Fibroblast of lung (primary cell): ENCODE results near the gene AMOTL1.

Experiments
- EZH2 ChIP-seq: IDR thresholded peaks from 2 replicates; pipeline ENCODE4 v1.5.1; 2012; ENCODE audit warnings: low read length, control low read depth, mild to moderate bottlenecking; ENCODE audit errors: missing control alignments
- TF ChIP-seq, protein P1 (sequence below), 2 donors: IDR thresholded peaks in 1 of 2; conservative IDR thresholded peaks in 1 of 2; 1 replicate in 1 of 2; 2 replicates in 1 of 2; pipeline ENCODE4 v1.5.1; 2011 to 2012; ENCODE audit warnings: low read length in 2 of 2, control low read depth in 1 of 2, inconsistent platforms in 1 of 2, low read depth in 1 of 2, mild to moderate bottlenecking in 1 of 2

DNA sequence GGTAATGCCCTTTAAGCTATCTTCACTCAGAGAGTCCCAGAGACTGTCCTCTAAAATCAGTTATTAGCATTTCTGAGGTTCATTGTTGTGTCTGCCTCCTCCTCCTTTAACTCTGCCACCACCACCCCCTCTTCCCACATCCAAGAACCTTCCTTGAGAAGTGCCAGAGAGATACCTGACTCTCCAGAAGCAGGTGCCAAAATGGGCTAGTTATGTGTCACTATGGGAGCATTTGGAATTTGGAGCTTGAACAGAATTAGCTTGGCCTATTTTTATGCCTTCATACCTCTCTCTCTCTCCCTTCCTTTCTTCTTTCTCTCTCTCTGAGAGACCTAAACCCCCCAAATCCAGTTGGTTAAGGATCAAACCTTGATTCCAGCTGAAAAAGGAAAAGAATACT lies 75.9 kb downstream of the AMOTL1 start:
- TF ChIP-seq, protein P1, sequence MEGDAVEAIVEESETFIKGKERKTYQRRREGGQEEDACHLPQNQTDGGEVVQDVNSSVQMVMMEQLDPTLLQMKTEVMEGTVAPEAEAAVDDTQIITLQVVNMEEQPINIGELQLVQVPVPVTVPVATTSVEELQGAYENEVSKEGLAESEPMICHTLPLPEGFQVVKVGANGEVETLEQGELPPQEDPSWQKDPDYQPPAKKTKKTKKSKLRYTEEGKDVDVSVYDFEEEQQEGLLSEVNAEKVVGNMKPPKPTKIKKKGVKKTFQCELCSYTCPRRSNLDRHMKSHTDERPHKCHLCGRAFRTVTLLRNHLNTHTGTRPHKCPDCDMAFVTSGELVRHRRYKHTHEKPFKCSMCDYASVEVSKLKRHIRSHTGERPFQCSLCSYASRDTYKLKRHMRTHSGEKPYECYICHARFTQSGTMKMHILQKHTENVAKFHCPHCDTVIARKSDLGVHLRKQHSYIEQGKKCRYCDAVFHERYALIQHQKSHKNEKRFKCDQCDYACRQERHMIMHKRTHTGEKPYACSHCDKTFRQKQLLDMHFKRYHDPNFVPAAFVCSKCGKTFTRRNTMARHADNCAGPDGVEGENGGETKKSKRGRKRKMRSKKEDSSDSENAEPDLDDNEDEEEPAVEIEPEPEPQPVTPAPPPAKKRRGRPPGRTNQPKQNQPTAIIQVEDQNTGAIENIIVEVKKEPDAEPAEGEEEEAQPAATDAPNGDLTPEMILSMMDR (conservative IDR thresholded peaks at IDR 0.05 in 1 of 2, IDR thresholded peaks at IDR 0.05 in 1 of 2; ENCODE audit: low read depth in 1 of 2, low read length in 2 of 2) = no peak
- TF ChIP-seq EZH2 = no peak
